ENCODE results near the gene TMCO2. TPM values are rescaled to one million over a fixed set of nuclear protein-coding genes. Genes with fewer than 3 reads are reported as not detected.

TMCO2 gene
- total RNA-seq, 1 donor from 2014 or later: not detected

GRCh38 chr1:40239626-40240025 lies 8.1 kb upstream of the TMCO2 start:
- Histone ChIP-seq H3K36me3 (ENCODE audit: control insufficient read depth in 3 of 3, insufficient read depth in 3 of 3, low read length in 3 of 3) (peaks cover 15 to 42% (median 36%) of the 10 kb centered on the region in 3 donors), H3K27me3 (ENCODE audit: control insufficient read depth in 3 of 3, insufficient read depth in 3 of 3, low read length in 3 of 3) (no peaks in the 10 kb centered on the region), H3K9me3 (ENCODE audit: control insufficient read depth in 3 of 3, low read length in 3 of 3) (no peaks in the 10 kb centered on the region), H3K4me3 (ENCODE audit: low read length in 3 of 3) (no peak overlapping the region), H3K4me1 (ENCODE audit: control insufficient read depth in 3 of 3, insufficient read depth in 3 of 3, low read length in 3 of 3) (no peaks in the 10 kb centered on the region), H3K9ac (ENCODE audit: low read depth in 1 of 3, low read length in 3 of 3) (no peak overlapping the region), H3K27ac (ENCODE audit: low read depth, low read length) (no peak overlapping the region)

- peaks cover 15 to 39% (median 36%) of the 10 kb centered on the region in 3 donors for H3K36me3 ChIP-seq (ENCODE audit: control insufficient read depth in 3 of 3, insufficient read depth in 3 of 3, low read length in 3 of 3)
- H3K4me1 ChIP-seq (ENCODE audit: control insufficient read depth in 3 of 3, insufficient read depth in 3 of 3, low read length in 3 of 3): no peaks in the 10 kb centered on the region
- no peaks in the 10 kb centered on the region for H3K9me3 ChIP-seq (ENCODE audit: control insufficient read depth in 3 of 3, low read length in 3 of 3)
- no peak overlapping the region for H3K4me3 ChIP-seq (ENCODE audit: low read length in 3 of 3)
- no peak overlapping the region for H3K9ac ChIP-seq (ENCODE audit: low read depth in 1 of 3, low read length in 3 of 3)
- H3K27me3 ChIP-seq (ENCODE audit: control insufficient read depth in 3 of 3, insufficient read depth in 3 of 3, low read length in 3 of 3): no peaks in the 10 kb centered on the region
- H3K27ac ChIP-seq (ENCODE audit: low read depth, low read length): no peak overlapping the region
Measured at GRCh38 chr1:40240390-40240789, 7.3 kb upstream of the TMCO2 start.

GRCh38 chr1:40241362-40241761 lies 6.4 kb upstream of the TMCO2 start:
- Histone ChIP-seq H3K36me3 (ENCODE audit: control insufficient read depth in 3 of 3, insufficient read depth in 3 of 3, low read length in 3 of 3) (peaks cover 13 to 30% (median 29%) of the 10 kb centered on the region in 3 donors), H3K4me1 (ENCODE audit: control insufficient read depth in 3 of 3, insufficient read depth in 3 of 3, low read length in 3 of 3) (no peaks in the 10 kb centered on the region), H3K9me3 (ENCODE audit: control insufficient read depth in 3 of 3, low read length in 3 of 3) (no peaks in the 10 kb centered on the region), H3K27me3 (ENCODE audit: control insufficient read depth in 3 of 3, insufficient read depth in 3 of 3, low read length in 3 of 3) (no peaks in the 10 kb centered on the region), H3K27ac (ENCODE audit: low read depth, low read length) (no peak overlapping the region), H3K9ac (ENCODE audit: low read depth in 1 of 3, low read length in 3 of 3) (no peak overlapping the region), H3K4me3 (ENCODE audit: low read length in 3 of 3) (no peak overlapping the region)

- no peak overlapping the region for H3K9ac ChIP-seq (ENCODE audit: low read depth in 1 of 3, low read length in 3 of 3)
- H3K9me3 ChIP-seq (ENCODE audit: control insufficient read depth in 3 of 3, low read length in 3 of 3): no peaks in the 10 kb centered on the region
- no peak overlapping the region for H3K4me3 ChIP-seq (ENCODE audit: low read length in 3 of 3)
- no peaks in the 10 kb centered on the region for H3K27me3 ChIP-seq (ENCODE audit: control insufficient read depth in 3 of 3, insufficient read depth in 3 of 3, low read length in 3 of 3)
- H3K4me1 ChIP-seq (ENCODE audit: control insufficient read depth in 3 of 3, insufficient read depth in 3 of 3, low read length in 3 of 3): no peaks in the 10 kb centered on the region
- no peak overlapping the region for H3K27ac ChIP-seq (ENCODE audit: low read depth, low read length)
- H3K36me3 ChIP-seq (ENCODE audit: control insufficient read depth in 3 of 3, insufficient read depth in 3 of 3, low read length in 3 of 3): peaks cover 0 to 13% (median 10%) of the 10 kb centered on the region in 3 donors
Measured at GRCh38 chr1:40243351-40243750, 4.4 kb upstream of the TMCO2 start.

- no peak overlapping the region for H3K9ac ChIP-seq (ENCODE audit: low read depth in 1 of 3, low read length in 3 of 3)
- no peak overlapping the region for H3K27ac ChIP-seq (ENCODE audit: low read depth, low read length)
- no peaks in the 10 kb centered on the region for H3K9me3 ChIP-seq (ENCODE audit: control insufficient read depth in 3 of 3, low read length in 3 of 3)
- H3K36me3 ChIP-seq (ENCODE audit: control insufficient read depth in 3 of 3, insufficient read depth in 3 of 3, low read length in 3 of 3): peaks cover 0 to 5% (median 2%) of the 10 kb centered on the region in 3 donors
- no peaks in the 10 kb centered on the region for H3K27me3 ChIP-seq (ENCODE audit: control insufficient read depth in 3 of 3, insufficient read depth in 3 of 3, low read length in 3 of 3)
- H3K4me3 ChIP-seq (ENCODE audit: low read length in 3 of 3): no peak overlapping the region
- no peaks in the 10 kb centered on the region for H3K4me1 ChIP-seq (ENCODE audit: control insufficient read depth in 3 of 3, insufficient read depth in 3 of 3, low read length in 3 of 3)
Measured at GRCh38 chr1:40244138-40244744, 3.5 kb upstream of the TMCO2 start.

GRCh38 chr1:40245686-40246085 lies 2.1 kb upstream of the TMCO2 start:
- no peaks in the 10 kb centered on the region for H3K4me1 ChIP-seq (ENCODE audit: control insufficient read depth in 3 of 3, insufficient read depth in 3 of 3, low read length in 3 of 3)
- H3K9me3 ChIP-seq (ENCODE audit: control insufficient read depth in 3 of 3, low read length in 3 of 3): no peaks in the 10 kb centered on the region
- no peak overlapping the region for H3K27ac ChIP-seq (ENCODE audit: low read depth, low read length)
- no peaks in the 10 kb centered on the region for H3K27me3 ChIP-seq (ENCODE audit: control insufficient read depth in 3 of 3, insufficient read depth in 3 of 3, low read length in 3 of 3)
- no peak overlapping the region for H3K4me3 ChIP-seq (ENCODE audit: low read length in 3 of 3)
- no peaks in the 10 kb centered on the region for H3K36me3 ChIP-seq (ENCODE audit: control insufficient read depth in 3 of 3, insufficient read depth in 3 of 3, low read length in 3 of 3)
- H3K9ac ChIP-seq (ENCODE audit: low read depth in 1 of 3, low read length in 3 of 3): no peak overlapping the region

- Histone ChIP-seq H3K9ac (ENCODE audit: low read depth in 1 of 3, low read length in 3 of 3) (no peak overlapping the region), H3K27me3 (ENCODE audit: control insufficient read depth in 3 of 3, insufficient read depth in 3 of 3, low read length in 3 of 3) (no peaks in the 10 kb centered on the region), H3K27ac (ENCODE audit: low read depth, low read length) (no peak overlapping the region), H3K4me3 (ENCODE audit: low read length in 3 of 3) (no peak overlapping the region), H3K36me3 (ENCODE audit: control insufficient read depth in 3 of 3, insufficient read depth in 3 of 3, low read length in 3 of 3) (no peaks in the 10 kb centered on the region), H3K9me3 (ENCODE audit: control insufficient read depth in 3 of 3, low read length in 3 of 3) (no peaks in the 10 kb centered on the region), H3K4me1 (ENCODE audit: control insufficient read depth in 3 of 3, insufficient read depth in 3 of 3, low read length in 3 of 3) (no peaks in the 10 kb centered on the region)
Measured at GRCh38 chr1:40248412-40248811, 675 bp downstream of the TMCO2 start.

- Histone ChIP-seq H3K9me3 (ENCODE audit: control insufficient read depth in 3 of 3, low read length in 3 of 3) (no peaks in the 10 kb centered on the region), H3K4me1 (ENCODE audit: control insufficient read depth in 3 of 3, insufficient read depth in 3 of 3, low read length in 3 of 3) (peaks cover 4 to 9% (median 4%) of the 10 kb centered on the region in 3 donors), H3K27me3 (ENCODE audit: control insufficient read depth in 3 of 3, insufficient read depth in 3 of 3, low read length in 3 of 3) (no peaks in the 10 kb centered on the region), H3K36me3 (ENCODE audit: control insufficient read depth in 3 of 3, insufficient read depth in 3 of 3, low read length in 3 of 3) (no peaks in the 10 kb centered on the region), H3K9ac (ENCODE audit: low read depth in 1 of 3, low read length in 3 of 3) (no peak overlapping the region), H3K27ac (ENCODE audit: low read depth, low read length) (no peak overlapping the region), H3K4me3 (ENCODE audit: low read length in 3 of 3) (no peak overlapping the region)
Measured at GRCh38 chr1:40251456-40251855, 3.7 kb downstream of the TMCO2 start.

GRCh38 chr1:40252601-40253000 lies 4.9 kb downstream of the TMCO2 start:
- H3K9ac ChIP-seq (ENCODE audit: low read depth in 1 of 3, low read length in 3 of 3): no peak overlapping the region
- no peaks in the 10 kb centered on the region for H3K9me3 ChIP-seq (ENCODE audit: control insufficient read depth in 3 of 3, low read length in 3 of 3)
- H3K27me3 ChIP-seq (ENCODE audit: control insufficient read depth in 3 of 3, insufficient read depth in 3 of 3, low read length in 3 of 3): no peaks in the 10 kb centered on the region
- no peak overlapping the region for H3K27ac ChIP-seq (ENCODE audit: low read depth, low read length)
- no peak overlapping the region for H3K4me3 ChIP-seq (ENCODE audit: low read length in 3 of 3)
- peaks cover 4 to 16% (median 8%) of the 10 kb centered on the region in 3 donors for H3K4me1 ChIP-seq (ENCODE audit: control insufficient read depth in 3 of 3, insufficient read depth in 3 of 3, low read length in 3 of 3)
- no peaks in the 10 kb centered on the region for H3K36me3 ChIP-seq (ENCODE audit: control insufficient read depth in 3 of 3, insufficient read depth in 3 of 3, low read length in 3 of 3)

- no peak overlapping the region for H3K9ac ChIP-seq (ENCODE audit: low read depth in 1 of 3, low read length in 3 of 3)
- no peak overlapping the region for H3K4me3 ChIP-seq (ENCODE audit: low read length in 3 of 3)
- no peaks in the 10 kb centered on the region for H3K9me3 ChIP-seq (ENCODE audit: control insufficient read depth in 3 of 3, low read length in 3 of 3)
- H3K27me3 ChIP-seq (ENCODE audit: control insufficient read depth in 3 of 3, insufficient read depth in 3 of 3, low read length in 3 of 3): no peaks in the 10 kb centered on the region
- peaks cover 11 to 32% (median 12%) of the 10 kb centered on the region in 3 donors for H3K4me1 ChIP-seq (ENCODE audit: control insufficient read depth in 3 of 3, insufficient read depth in 3 of 3, low read length in 3 of 3)
- H3K27ac ChIP-seq (ENCODE audit: low read depth, low read length): no peak overlapping the region
- H3K36me3 ChIP-seq (ENCODE audit: control insufficient read depth in 3 of 3, insufficient read depth in 3 of 3, low read length in 3 of 3): peaks cover 2 to 3% (median 3%) of the 10 kb centered on the region in 3 donors
Measured at GRCh38 chr1:40255231-40255630, 7.5 kb downstream of the TMCO2 start.

Data from skeletal muscle tissue (tissue), 4 donors.